NCI-H446 treated with DMSO at 0.1 percent for 48 hours (cell line): ENCODE results near the gene CD68.
A peak's percentile ranks its signal among the peaks of the same experiment; 100 is the strongest.
"Not testable (repeated sequence)": the region's sequence is repeated elsewhere in the genome, so short reads cannot be mapped to it uniquely, and the experiment has no call there.

ENCODE experiments used
- DNase-seq: peaks from one replicate; lab custom pipeline; 2025; lab: John Stamatoyannopoulos, UW

Gene CD68

GRCh38 chr17:7580604-7581575 is 1.5 kb downstream of the CD68 start:
- no peak for DNase-seq

GRCh38 chr17:7582396-7583252 is 3.2 kb downstream of the CD68 start:
- no peak for DNase-seq

GRCh38 chr17:7583253-7584109 is 4.0 kb downstream of the CD68 start, which contains the start of gene MPDU1:
TSS of gene MPDU1 (plus strand) at chr17:7583852. CDS start at chr17:7583863, 11 bp downstream.
- DNase-seq: peak; percentile 97

GRCh38 chr17:7586673-7587419 is 7.4 kb downstream of the CD68 start:
- no peak for DNase-seq

- DNase-seq: no peak
Measured at GRCh38 chr17:7587420-7588151, 8.1 kb downstream of the CD68 start.

- no peak for DNase-seq
Measured at GRCh38 chr17:7588553-7589203, 9.2 kb downstream of the CD68 start.

- no peak for DNase-seq
Measured at GRCh38 chr17:7589204-7589868, 9.9 kb downstream of the CD68 start.

- DNase-seq: no peak
Measured at GRCh38 chr17:7589891-7590691, 10.7 kb downstream of the CD68 start, which contains the start of gene SOX15. TSS of gene SOX15 (minus strand) at chr17:7590094. CDS start at chr17:7589676, 418 bp downstream.

- DNase-seq: no peak
Measured at GRCh38 chr17:7590743-7591142, 11.3 kb downstream of the CD68 start.

GRCh38 chr17:7591596-7591995 is 12.2 kb downstream of the CD68 start:
- DNase-seq: no peak

GRCh38 chr17:7592422-7593021 is 13.1 kb downstream of the CD68 start:
- DNase-seq: no peak

GRCh38 chr17:7593296-7593695 is 13.9 kb downstream of the CD68 start:
- no peak for DNase-seq

GRCh38 chr17:7597561-7597960 is 18.1 kb downstream of the CD68 start:
- not testable (repeated sequence) for DNase-seq

- DNase-seq: no peak
Measured at GRCh38 chr17:7606280-7606679, 26.8 kb downstream of the CD68 start.

GRCh38 chr17:7610641-7611040 is 31.2 kb downstream of the CD68 start:
- DNase-seq: no peak

GRCh38 chr17:7611635-7612293 is 32.3 kb downstream of the CD68 start:
- DNase-seq: no peak

- DNase-seq: no peak
Measured at GRCh38 chr17:7612294-7612640, 32.8 kb downstream of the CD68 start.
